PC-3 (cell line): ENCODE results near the gene TRPV6.

Experiments used
- CTCF ChIP-seq: fragments of 300-600 bp; sonication (generic); conservative IDR thresholded peaks from 2 replicates; pipeline ENCODE4 v1.5.1; 2017; ENCODE audit warnings: antibody characterized with exemption, low read depth, mild to moderate bottlenecking, low read length
- EZH2 ChIP-seq: fragments of 300-600 bp; sonication (generic); IDR thresholded peaks from one replicate; pipeline ENCODE4 v1.6.1; 2017; ENCODE audit warnings: antibody characterized with exemption, mild to moderate bottlenecking, low read length; ENCODE audit not compliant: unreplicated experiment
- EZH2phosphoT487 ChIP-seq: fragments of 300-600 bp; sonication (generic); IDR thresholded peaks from 2 replicates; pipeline ENCODE4 v1.6.1; 2018; ENCODE audit warnings: mild to moderate bottlenecking, antibody characterized with exemption, low read length, borderline replicate concordance

DNA sequence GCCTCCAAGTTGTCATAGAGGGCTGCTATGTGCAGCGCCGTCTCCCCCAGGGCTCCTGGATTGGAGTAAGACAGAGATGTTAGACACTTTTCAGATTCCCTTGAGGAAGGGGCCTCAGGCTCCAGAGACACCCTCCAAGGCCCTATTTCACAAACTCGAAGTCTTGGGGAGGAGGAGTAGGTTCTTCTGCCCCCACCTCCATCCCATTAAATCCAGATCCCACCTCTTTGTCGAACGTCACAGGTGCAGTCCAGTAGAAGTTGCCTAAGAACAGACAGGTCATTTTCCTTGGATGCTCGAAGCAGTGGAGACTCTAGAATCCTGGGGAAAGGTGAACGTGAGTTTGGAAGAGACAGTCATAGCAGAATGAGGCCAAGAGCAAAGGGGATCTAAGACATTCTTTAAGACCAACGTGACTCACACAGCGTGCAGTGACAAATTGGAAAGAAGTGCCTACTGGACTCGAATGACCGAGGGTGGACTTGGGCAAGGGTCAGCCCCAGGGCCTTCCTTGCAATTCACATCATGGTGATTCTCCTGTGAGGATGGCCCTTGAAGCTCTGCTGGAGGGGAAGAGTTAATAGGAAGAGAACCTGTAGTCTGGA, 44.7 kb upstream of the TRPV6 start:
- no peak for TF ChIP-seq CTCF
- TF ChIP-seq EZH2, result no peak
- TF ChIP-seq EZH2phosphoT487, result no peak
